Tibial artery (tissue), 4 donors: Measurements from ENCODE around the gene RAB1A.
A peak's percentile ranks its signal among the peaks of the same experiment; 100 is the strongest.

Experiments used
- DNase-seq, 2 donors: peaks; one replicate each; pipeline ENCODE4 v3.0.0-alpha.2; 2019
- H3K27ac ChIP-seq, 2 donors: fragments of 200-600 bp; sonication (generic) in 1 of 2; 1 replicate in 1 of 2; 2 replicates in 1 of 2; pipeline ENCODE4 v1.5.1; 2018 to 2019; ENCODE audit warnings: mild to moderate bottlenecking in 1 of 2
- H3K27me3 ChIP-seq, 2 donors: fragments of 200-600 bp; sonication (generic) in 1 of 2; one replicate each; pipeline versions ENCODE4 v1.5.1 to v1.6.0; 2016 to 2019
- H3K36me3 ChIP-seq, 3 donors: fragments of 200-600 bp; sonication (generic) in 2 of 3; one replicate each; pipeline ENCODE4 v1.5.1; 2016 to 2019; ENCODE audit warnings: mild to moderate bottlenecking in 2 of 3
- H3K4me1 ChIP-seq, 4 donors: fragments of 200-600 bp; sonication (generic) in 2 of 4; 1 replicate in 3 of 4; 2 replicates in 1 of 4; pipeline ENCODE4 v1.5.1; 2016 to 2019
- H3K4me3 ChIP-seq, 2 donors: fragments of 200-600 bp; sonication (generic) in 1 of 2; 1 replicate in 1 of 2; 2 replicates in 1 of 2; pipeline ENCODE4 v1.5.1; 2018 to 2019; ENCODE audit warnings: mild to moderate bottlenecking in 2 of 2
- H3K9me3 ChIP-seq, 3 donors: fragments of 200-600 bp; sonication (generic) in 1 of 3; one replicate each; pipeline ENCODE4 v1.5.1; 2016 to 2019
- intact Hi-C: fragments of 100-400 bp; cut with DNase I; formaldehyde crosslinking; loops from one replicate; pipeline ENCODE4 v1.15.0; 2023; ENCODE audit warnings: low total_unique reads
- TF ChIP-seq, protein P1 (sequence below), 2 experiments: fragments of 200-600 bp in 1 of 2; fragments of 450-650 bp in 1 of 2; IDR thresholded peaks; one replicate each; pipeline ENCODE4 v1.5.1; 2017 to 2019; ENCODE audit warnings: antibody characterized with exemption in 2 of 2, mild to moderate bottlenecking in 1 of 2, moderate library complexity in 1 of 2

Gene RAB1A

GRCh38 chr2:65169760-65170136, 39.8 kb upstream of the RAB1A start:
- Histone ChIP-seq H3K4me3 (no peak overlapping the region), H3K36me3 (no peaks in the 10 kb centered on the region), H3K27me3 (no peaks in the 10 kb centered on the region), H3K27ac (no peak overlapping the region), H3K9me3 (no peaks in the 10 kb centered on the region), H3K4me1 (peaks cover 0 to 7% (median 3%) of the 10 kb centered on the region in 4 donors)
- no peak for DNase-seq
- intact Hi-C loops = no loop called here
- TF ChIP-seq, protein P1, sequence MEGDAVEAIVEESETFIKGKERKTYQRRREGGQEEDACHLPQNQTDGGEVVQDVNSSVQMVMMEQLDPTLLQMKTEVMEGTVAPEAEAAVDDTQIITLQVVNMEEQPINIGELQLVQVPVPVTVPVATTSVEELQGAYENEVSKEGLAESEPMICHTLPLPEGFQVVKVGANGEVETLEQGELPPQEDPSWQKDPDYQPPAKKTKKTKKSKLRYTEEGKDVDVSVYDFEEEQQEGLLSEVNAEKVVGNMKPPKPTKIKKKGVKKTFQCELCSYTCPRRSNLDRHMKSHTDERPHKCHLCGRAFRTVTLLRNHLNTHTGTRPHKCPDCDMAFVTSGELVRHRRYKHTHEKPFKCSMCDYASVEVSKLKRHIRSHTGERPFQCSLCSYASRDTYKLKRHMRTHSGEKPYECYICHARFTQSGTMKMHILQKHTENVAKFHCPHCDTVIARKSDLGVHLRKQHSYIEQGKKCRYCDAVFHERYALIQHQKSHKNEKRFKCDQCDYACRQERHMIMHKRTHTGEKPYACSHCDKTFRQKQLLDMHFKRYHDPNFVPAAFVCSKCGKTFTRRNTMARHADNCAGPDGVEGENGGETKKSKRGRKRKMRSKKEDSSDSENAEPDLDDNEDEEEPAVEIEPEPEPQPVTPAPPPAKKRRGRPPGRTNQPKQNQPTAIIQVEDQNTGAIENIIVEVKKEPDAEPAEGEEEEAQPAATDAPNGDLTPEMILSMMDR (IDR thresholded peaks at IDR 0.05) = no peak

DNA sequence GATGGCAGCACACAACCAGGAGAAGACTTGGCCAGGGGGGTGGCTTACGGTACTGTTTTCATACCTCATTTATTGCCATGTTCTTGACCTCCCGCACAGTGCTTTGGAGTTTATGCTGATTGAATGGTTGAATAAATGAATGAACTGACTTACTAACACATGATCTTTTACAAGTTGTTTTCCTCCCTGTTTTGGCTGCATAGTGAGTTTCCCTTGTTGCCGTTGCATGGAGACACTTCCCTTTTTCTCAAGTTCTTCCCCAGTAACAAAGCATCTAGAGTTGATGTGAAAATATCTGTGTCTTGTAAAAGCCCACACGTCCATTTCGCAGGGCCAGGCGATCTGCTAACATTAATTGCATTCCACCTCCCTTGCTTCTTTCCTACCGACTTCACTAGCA, 35.7 kb upstream of the RAB1A start:
- H3K27me3 ChIP-seq = no peaks in the 10 kb centered on the region
- H3K27ac ChIP-seq = peak overlapping the region; percentile 64 to 66
- H3K9me3 ChIP-seq = no peaks in the 10 kb centered on the region
- intact Hi-C loops = no loop called here
- H3K4me3 ChIP-seq = no peak overlapping the region
- no peaks in the 10 kb centered on the region for H3K36me3 ChIP-seq
- TF ChIP-seq, protein P1 (IDR thresholded peaks at IDR 0.05) = no peak
- DNase-seq = peak in 1 of 2 donors; percentile 21
- peaks cover 0 to 23% (median 13%) of the 10 kb centered on the region in 4 donors for H3K4me1 ChIP-seq

DNA sequence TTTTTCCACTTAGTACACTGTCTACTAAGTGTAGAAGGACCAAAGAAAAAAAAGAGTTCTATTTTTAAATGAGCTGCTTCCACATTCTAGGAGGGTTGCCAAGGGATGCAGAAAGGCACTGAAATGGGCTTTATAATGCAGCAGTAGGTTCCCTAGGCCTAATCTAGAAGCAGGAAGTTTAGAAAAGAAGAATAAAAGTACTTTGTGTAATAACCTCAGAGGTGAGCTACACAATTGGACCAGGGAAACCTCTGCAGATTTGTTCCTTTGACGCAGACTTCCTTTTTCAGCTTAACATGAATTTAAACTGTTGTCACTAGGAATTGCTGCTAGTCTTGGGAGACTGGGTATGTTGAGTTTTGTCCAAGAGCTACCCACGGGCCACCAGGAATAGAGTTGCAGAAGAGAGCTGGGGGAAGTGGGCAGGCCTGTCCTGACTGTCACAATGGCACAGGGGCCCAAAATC, 34.6 kb upstream of the RAB1A start:
- Histone ChIP-seq H3K4me3 (no peak overlapping the region), H3K9me3 (no peaks in the 10 kb centered on the region), H3K4me1 (peaks cover 0 to 23% (median 13%) of the 10 kb centered on the region in 4 donors), H3K27me3 (no peaks in the 10 kb centered on the region), H3K27ac (peak overlapping the region; percentile 64 to 66), H3K36me3 (no peaks in the 10 kb centered on the region)
- peak in 1 of 2 donors; percentile 27 for DNase-seq
- intact Hi-C loops = loop anchor here (5.0 kb wide), 1 partner anchor 102 kb away; no protein-coding TSS in a partner anchor
- TF ChIP-seq, protein P1 (IDR thresholded peaks at IDR 0.05) = no peak

DNA sequence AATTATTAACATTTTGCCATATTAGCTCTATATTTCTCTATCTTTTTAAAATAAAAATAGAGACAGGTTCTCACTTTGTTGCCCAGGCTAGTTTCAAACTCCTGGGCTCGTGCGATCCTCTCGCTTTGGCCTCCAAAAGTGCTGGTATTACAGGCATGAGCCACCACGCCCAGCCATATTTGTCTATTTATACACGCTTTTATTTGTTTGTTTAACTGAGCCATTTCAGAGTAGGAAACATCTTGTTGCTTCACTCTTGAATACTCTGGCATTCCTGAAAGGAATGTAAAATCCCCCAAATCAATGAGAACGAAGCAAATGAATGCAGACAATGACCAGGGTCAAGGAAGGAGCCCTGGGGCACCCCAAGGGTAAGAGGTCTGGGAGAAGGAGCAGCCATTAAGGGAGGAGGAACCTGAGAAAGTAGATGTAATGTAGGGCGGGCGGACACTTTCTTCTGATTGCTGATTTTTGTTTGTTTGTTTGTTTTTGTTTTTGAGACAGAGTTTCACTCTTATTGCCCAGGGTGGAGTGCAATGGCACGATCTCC, 31.7 kb upstream of the RAB1A start:
- DNase-seq = no peak
- intact Hi-C loops = loop anchor here (5.0 kb wide), 1 partner anchor 99 kb away; no protein-coding TSS in a partner anchor
- H3K4me1 ChIP-seq = peaks cover 0 to 23% (median 13%) of the 10 kb centered on the region in 4 donors

GRCh38 chr2:65159906-65160305, 30.0 kb upstream of the RAB1A start:
- peaks cover 0 to 18% (median 12%) of the 10 kb centered on the region in 4 donors for H3K4me1 ChIP-seq
- H3K27ac ChIP-seq = no peak overlapping the region
- H3K27me3 ChIP-seq = no peaks in the 10 kb centered on the region
- intact Hi-C loops = loop anchor here (5.0 kb wide), 1 partner anchor 98 kb away; no protein-coding TSS in a partner anchor
- no peak overlapping the region for H3K4me3 ChIP-seq
- H3K9me3 ChIP-seq = no peaks in the 10 kb centered on the region
- DNase-seq = no peak
- TF ChIP-seq, protein P1 (IDR thresholded peaks at IDR 0.05) = no peak
- no peaks in the 10 kb centered on the region for H3K36me3 ChIP-seq

More for the DNA sequence above, 31.7 kb upstream of the RAB1A start:
- TF ChIP-seq, protein P1 (IDR thresholded peaks at IDR 0.05) = no peak
- H3K4me3 ChIP-seq = no peak overlapping the region
- no peaks in the 10 kb centered on the region for H3K9me3 ChIP-seq
- no peaks in the 10 kb centered on the region for H3K27me3 ChIP-seq
- no peaks in the 10 kb centered on the region for H3K36me3 ChIP-seq
- peak overlapping the region in 1 of 2 donors; percentile 10 for H3K27ac ChIP-seq
